ENCODE measurements around the gene FGF6.

The FGF6 gene

GRCh38 chr12:4447151-4447550 is 1.5 kb upstream of the FGF6 start:
- no peak for DNase-seq (ENCODE audit: low read depth)

- DNase-seq (ENCODE audit: low read depth) = no peak
These were observed 720 bp upstream of the FGF6 start for GRCh38 chr12:4446335-4446734.

GRCh38 chr12:4444031-4444430 is 1.6 kb downstream of the FGF6 start:
- DNase-seq (ENCODE audit: low read depth) = no peak

- DNase-seq (ENCODE audit: low read depth) = no peak
These were observed 2.0 kb downstream of the FGF6 start for GRCh38 chr12:4443616-4444015.

GRCh38 chr12:4441355-4442335 is 4.0 kb downstream of the FGF6 start:
- no peak for DNase-seq (ENCODE audit: low read depth)

GRCh38 chr12:4440187-4440941 is 5.3 kb downstream of the FGF6 start:
- DNase-seq (ENCODE audit: low read depth) = no peak

- no peak for DNase-seq (ENCODE audit: low read depth)
These were observed 5.9 kb downstream of the FGF6 start for GRCh38 chr12:4439736-4440135.

- DNase-seq (ENCODE audit: low read depth) = no peak
These were observed 6.6 kb downstream of the FGF6 start for GRCh38 chr12:4438834-4439596.

- DNase-seq (ENCODE audit: low read depth) = no peak
These were observed 10.1 kb downstream of the FGF6 start for GRCh38 chr12:4435537-4435936.

GRCh38 chr12:4434706-4435425 is 10.7 kb downstream of the FGF6 start:
- no peak for DNase-seq (ENCODE audit: low read depth)

GRCh38 chr12:4434301-4434700 is 11.3 kb downstream of the FGF6 start:
- no peak for DNase-seq (ENCODE audit: low read depth)

GRCh38 chr12:4433745-4434058 is 11.9 kb downstream of the FGF6 start:
- no peak for DNase-seq (ENCODE audit: low read depth)

- DNase-seq (ENCODE audit: low read depth) = no peak
These were observed 12.5 kb downstream of the FGF6 start for GRCh38 chr12:4432878-4433744.

- DNase-seq (ENCODE audit: low read depth) = no peak
These were observed 13.7 kb downstream of the FGF6 start for GRCh38 chr12:4431866-4432265.

GRCh38 chr12:4431436-4431835 is 14.2 kb downstream of the FGF6 start:
- DNase-seq (ENCODE audit: low read depth) = no peak

GRCh38 chr12:4424422-4424821 is 21.2 kb downstream of the FGF6 start:
- no peak for DNase-seq (ENCODE audit: low read depth)

GRCh38 chr12:4423528-4424195 is 22.0 kb downstream of the FGF6 start:
- DNase-seq (ENCODE audit: low read depth) = no peak

- no peak for DNase-seq (ENCODE audit: low read depth)
These were observed 22.6 kb downstream of the FGF6 start for GRCh38 chr12:4422985-4423384.

GRCh38 chr12:4421590-4422031 is 24.0 kb downstream of the FGF6 start:
- no peak for DNase-seq (ENCODE audit: low read depth)

GRCh38 chr12:4420138-4420670 is 25.4 kb downstream of the FGF6 start:
- DNase-seq (ENCODE audit: low read depth) = no peak
